Colonic mucosa (tissue), 4 donors: ENCODE results near the gene CMPK1. TPM values are rescaled to one million over a fixed set of nuclear protein-coding genes. Genes with fewer than 3 reads are reported as not detected.

Experiments used
- DNase-seq: peaks from one replicate; pipeline ENCODE4 v3.0.0-alpha.2; 2020
- H3K27ac ChIP-seq: fragments of 200-600 bp; one replicate; pipeline ENCODE4 v1.8.0; 2021
- H3K27me3 ChIP-seq: fragments of 200-600 bp; one replicate; pipeline ENCODE4 v1.8.0; 2021
- H3K36me3 ChIP-seq: fragments of 200-600 bp; one replicate; pipeline ENCODE4 v1.8.0; 2021
- H3K4me1 ChIP-seq: fragments of 200-600 bp; one replicate; pipeline ENCODE4 v1.8.0; 2021; ENCODE audit warnings: mild to moderate bottlenecking
- H3K4me3 ChIP-seq: fragments of 200-600 bp; one replicate; pipeline ENCODE4 v1.8.0; 2021
- H3K9ac ChIP-seq, 2 donors: one replicate each; pipeline ENCODE4 v1.7.0; 2013; ENCODE audit warnings: control low read depth in 2 of 2, low read depth in 2 of 2, low read length in 2 of 2
- H3K9me3 ChIP-seq: fragments of 200-600 bp; one replicate; pipeline ENCODE4 v1.8.0; 2021
- CTCF ChIP-seq: fragments of 200-600 bp; IDR thresholded peaks from one replicate; pipeline ENCODE4 v1.8.0; 2022; ENCODE audit warnings: antibody characterized with exemption, mild to moderate bottlenecking
- intact Hi-C: fragments of 100-400 bp; cut with DNase I; formaldehyde crosslinking; loops from one replicate; pipeline ENCODE4 v1.14.1; 2022
- total RNA-seq, 2 donors: library from RNA; stranded (reverse); fragmentation: NEBNext Ultra II Directional in 1 of 2; extraction: Animal tissue kit (Norgen Biotek cat#: 25700) in 1 of 2; gene quantifications; one replicate each; pipeline ENCODE4 v1.2.1, GENCODE V29; 2021
- donor health status: healthy.
- donor health status: DM: no; HTN: no; CAD: no.
- donor health status: DM: no; HTN: no; CAD: no.

The CMPK1 gene
- total RNA-seq, 2 donors from 2014 or later = 172 to 254 TPM

- no peaks in the 10 kb centered on the region for H3K27me3 ChIP-seq
- intact Hi-C loops = no loop called here
- no peak for DNase-seq
- H3K4me1 ChIP-seq = no peaks in the 10 kb centered on the region
- TF ChIP-seq CTCF = no peak
- H3K9me3 ChIP-seq = no peaks in the 10 kb centered on the region
- no peak overlapping the region for H3K9ac ChIP-seq
- H3K36me3 ChIP-seq = no peaks in the 10 kb centered on the region
- H3K4me3 ChIP-seq = no peak overlapping the region
- no peak overlapping the region for H3K27ac ChIP-seq
These were observed 75.9 kb downstream of the CMPK1 start for GRCh38 chr1:47409311-47410067.

GRCh38 chr1:47410068-47410455 is 76.5 kb downstream of the CMPK1 start:
- Histone ChIP-seq H3K27me3 (no peaks in the 10 kb centered on the region), H3K9me3 (no peaks in the 10 kb centered on the region), H3K36me3 (no peaks in the 10 kb centered on the region), H3K9ac (no peak overlapping the region), H3K27ac (no peak overlapping the region), H3K4me3 (no peak overlapping the region), H3K4me1 (no peaks in the 10 kb centered on the region)
- intact Hi-C loops = no loop called here
- DNase-seq = no peak
- no peak for TF ChIP-seq CTCF

DNA sequence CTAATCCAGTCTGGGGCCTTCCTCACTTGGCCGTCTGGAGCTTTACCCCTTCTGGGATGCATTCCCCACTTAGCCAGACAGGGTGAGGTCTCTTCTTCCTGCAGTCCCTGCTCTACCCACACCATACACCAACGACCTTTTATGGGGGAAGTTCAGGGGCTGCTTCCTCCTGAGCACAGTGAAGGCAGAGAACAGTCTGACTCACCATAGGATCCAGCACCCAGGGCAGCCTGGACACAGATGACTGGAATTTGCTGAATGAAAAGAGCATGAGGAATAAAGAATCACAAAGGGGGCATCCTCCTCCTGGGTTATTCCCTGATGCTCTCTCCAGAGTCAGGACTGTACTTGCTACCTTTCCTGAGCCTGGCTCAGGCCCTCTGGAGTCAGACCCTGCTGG is 77.8 kb downstream of the CMPK1 start:
- no peaks in the 10 kb centered on the region for H3K27me3 ChIP-seq
- H3K36me3 ChIP-seq = no peaks in the 10 kb centered on the region
- no peak for DNase-seq
- TF ChIP-seq CTCF = no peak
- H3K4me1 ChIP-seq = no peaks in the 10 kb centered on the region
- intact Hi-C loops = no loop called here
- H3K9me3 ChIP-seq = no peaks in the 10 kb centered on the region
- H3K4me3 ChIP-seq = no peak overlapping the region
- no peak overlapping the region for H3K27ac ChIP-seq
- no peak overlapping the region for H3K9ac ChIP-seq

GRCh38 chr1:47412437-47412836 is 78.8 kb downstream of the CMPK1 start:
- peaks cover 5% of the 10 kb centered on the region for H3K27me3 ChIP-seq
- intact Hi-C loops = no loop called here

GRCh38 chr1:47415728-47416318 is 82.2 kb downstream of the CMPK1 start, which contains the start of gene FOXE3:
TSS of gene FOXE3 (plus strand) at chr1:47416285. CDS start at chr1:47416316, 31 bp downstream.
- peaks cover 7% of the 10 kb centered on the region for H3K27me3 ChIP-seq
- intact Hi-C loops = no loop called here
- no peaks in the 10 kb centered on the region for H3K9me3 ChIP-seq
- no peak for TF ChIP-seq CTCF
- no peaks in the 10 kb centered on the region for H3K36me3 ChIP-seq
- peak within 1 kb of the TSS; percentile 17 for H3K4me3 ChIP-seq
- DNase-seq = no peak
- no peak within 1 kb of the TSS for H3K9ac ChIP-seq
- no peaks in the 10 kb centered on the region for H3K4me1 ChIP-seq
- no peak within 1 kb of the TSS for H3K27ac ChIP-seq

More at GRCh38 chr1:47412437-47412836, 78.8 kb downstream of the CMPK1 start:
- no peak overlapping the region for H3K9ac ChIP-seq
- no peak overlapping the region for H3K4me3 ChIP-seq
- no peaks in the 10 kb centered on the region for H3K9me3 ChIP-seq
- no peak overlapping the region for H3K27ac ChIP-seq
- DNase-seq = no peak
- no peaks in the 10 kb centered on the region for H3K4me1 ChIP-seq
- TF ChIP-seq CTCF = no peak
- no peaks in the 10 kb centered on the region for H3K36me3 ChIP-seq
